Testis (tissue), 2 donors: Measurements from ENCODE around the gene MLLT1.

ENCODE experiments used
- POLR2A ChIP-seq: fragments of 450-650 bp; IDR thresholded peaks from one replicate; pipeline ENCODE4 v1.6.1; 2017; ENCODE audit warnings: antibody characterized with exemption, mild to moderate bottlenecking, moderate library complexity
- TF ChIP-seq, protein P1 (sequence below), 3 experiments: fragments of 450-650 bp in 2 of 3; fragments of 200-600 bp in 1 of 3; sonication (generic) in 1 of 3; IDR thresholded peaks; one replicate each; pipeline ENCODE4 v1.5.1; 2016 to 2019; ENCODE audit warnings: antibody characterized with exemption in 3 of 3, mild to moderate bottlenecking in 2 of 3, moderate library complexity in 1 of 3

DNA sequence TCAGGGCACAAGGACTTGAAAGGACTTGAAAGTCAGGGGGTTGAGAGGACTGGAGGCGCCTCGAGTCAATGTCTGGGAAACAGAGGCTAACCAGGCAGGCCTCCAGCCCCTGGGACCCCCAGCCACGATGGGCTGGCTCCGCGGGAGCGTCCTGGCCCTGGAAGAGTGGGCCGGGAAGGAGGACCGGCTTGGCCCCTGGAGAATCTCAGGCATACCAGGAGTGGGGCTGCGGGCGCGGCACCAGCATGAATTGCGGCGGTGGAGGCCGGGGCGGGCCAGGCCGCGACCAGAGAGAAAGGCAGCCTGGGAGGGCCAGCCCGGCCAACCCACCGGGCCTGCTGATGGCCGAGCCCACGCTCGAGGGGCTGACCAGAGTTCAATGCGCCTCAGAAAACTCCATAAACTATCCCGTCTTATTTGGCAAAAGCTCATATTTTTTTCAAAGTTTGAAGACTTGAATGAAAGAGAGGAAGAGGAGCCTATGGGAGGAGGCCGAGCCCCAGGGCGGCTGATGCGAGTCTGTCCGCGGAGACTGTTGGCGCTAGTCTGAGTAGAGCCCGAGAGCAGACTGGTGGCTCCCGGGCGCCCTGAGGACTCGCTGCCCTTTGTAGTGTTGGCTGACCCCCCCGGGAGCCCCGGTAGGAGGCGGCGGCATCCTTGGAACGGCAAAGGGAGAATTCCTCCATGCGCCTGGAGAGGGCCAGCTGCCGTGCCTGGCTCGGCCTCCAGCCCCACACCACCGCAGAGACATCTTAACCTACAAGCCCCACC is 68.0 kb downstream of the MLLT1 start:
- TF ChIP-seq, protein P1, sequence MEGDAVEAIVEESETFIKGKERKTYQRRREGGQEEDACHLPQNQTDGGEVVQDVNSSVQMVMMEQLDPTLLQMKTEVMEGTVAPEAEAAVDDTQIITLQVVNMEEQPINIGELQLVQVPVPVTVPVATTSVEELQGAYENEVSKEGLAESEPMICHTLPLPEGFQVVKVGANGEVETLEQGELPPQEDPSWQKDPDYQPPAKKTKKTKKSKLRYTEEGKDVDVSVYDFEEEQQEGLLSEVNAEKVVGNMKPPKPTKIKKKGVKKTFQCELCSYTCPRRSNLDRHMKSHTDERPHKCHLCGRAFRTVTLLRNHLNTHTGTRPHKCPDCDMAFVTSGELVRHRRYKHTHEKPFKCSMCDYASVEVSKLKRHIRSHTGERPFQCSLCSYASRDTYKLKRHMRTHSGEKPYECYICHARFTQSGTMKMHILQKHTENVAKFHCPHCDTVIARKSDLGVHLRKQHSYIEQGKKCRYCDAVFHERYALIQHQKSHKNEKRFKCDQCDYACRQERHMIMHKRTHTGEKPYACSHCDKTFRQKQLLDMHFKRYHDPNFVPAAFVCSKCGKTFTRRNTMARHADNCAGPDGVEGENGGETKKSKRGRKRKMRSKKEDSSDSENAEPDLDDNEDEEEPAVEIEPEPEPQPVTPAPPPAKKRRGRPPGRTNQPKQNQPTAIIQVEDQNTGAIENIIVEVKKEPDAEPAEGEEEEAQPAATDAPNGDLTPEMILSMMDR (IDR thresholded peaks at IDR 0.05), result no peak
- TF ChIP-seq POLR2A, result no peak
